Panc1 (cell line): ENCODE data around the gene TMEM141. TPM values are rescaled to one million over a fixed set of nuclear protein-coding genes. Genes with fewer than 3 reads are reported as not detected.
A peak's percentile ranks its signal among the peaks of the same experiment; 100 is the strongest.
"Not testable (repeated sequence)": the region's sequence is repeated elsewhere in the genome, so short reads cannot be mapped to it uniquely, and the experiment has no call there.

ENCODE experiments used
- ATAC-seq: fragments of 200-7000 bp; cut with Tn5 transposase; 2 replicates; pipeline ENCODE4 v1.9.1; 2020; ENCODE audit warnings: mild to moderate bottlenecking, moderate library complexity
- BruUV-seq: library from RNA; stranded (reverse); fragments of 400-500 nt; replicated peaks from 2 replicates; lab custom pipeline; 2021; lab: Mats Ljungman, UMichigan
- CTCF ChIA-PET: fragments of 300-600 bp; sonication (Branson Sonifier 250); formaldehyde crosslinking; loops from one replicate; lab custom pipeline; 2022; ENCODE audit warnings: antibody characterized with exemption; lab: Charles Lee
- POLR2A ChIA-PET: fragments of 300-600 bp; sonication (Branson Sonifier 250); formaldehyde crosslinking; loops from one replicate; lab custom pipeline; 2022; ENCODE audit warnings: antibody characterized with exemption; lab: Charles Lee
- DNase-seq: peaks from one replicate; pipeline ENCODE4 v3.0.0-alpha.2; 2010; ENCODE audit warnings: low read depth, low spot score
- H3K27ac ChIP-seq: 2 replicates; pipeline ENCODE4 v1.5.1; 2011; ENCODE audit warnings: mild to moderate bottlenecking, low read length, inconsistent platforms
- H3K27me3 ChIP-seq: fragments of 200-500 bp; sonication (Bioruptor generic); 2 replicates; pipeline ENCODE4 v1.6.0; 2014; ENCODE audit warnings: low read length, inconsistent platforms; ENCODE audit not compliant: control insufficient read depth, insufficient read depth
- H3K36me3 ChIP-seq: fragments of 200-500 bp; sonication (Bioruptor generic); 2 replicates; pipeline ENCODE4 v1.5.1; 2014; ENCODE audit warnings: inconsistent platforms, mild to moderate bottlenecking, low read length, moderate library complexity; ENCODE audit not compliant: control insufficient read depth, insufficient read depth
- H3K4me1 ChIP-seq: 2 replicates; pipeline ENCODE4 v1.5.1; 2011; ENCODE audit warnings: inconsistent platforms, mild to moderate bottlenecking, low read length, moderate library complexity; ENCODE audit not compliant: control insufficient read depth, insufficient read depth
- H3K4me3 ChIP-seq, 2 experiments: 2 replicates each; pipeline ENCODE4 v1.5.1; 2011 to 2012; ENCODE audit warnings: low read depth in 2 of 2, low read length in 2 of 2, mild to moderate bottlenecking in 2 of 2, inconsistent platforms in 1 of 2, moderate library complexity in 1 of 2
- H3K9me3 ChIP-seq: fragments of 200-500 bp; sonication (Bioruptor generic); 2 replicates; pipeline ENCODE4 v1.5.1; 2014; ENCODE audit warnings: low read depth, mild to moderate bottlenecking, inconsistent platforms, low read length, moderate library complexity; ENCODE audit not compliant: control insufficient read depth, insufficient read depth
- CTCF ChIP-seq: fragments of 450-650 bp; IDR thresholded peaks from 2 replicates; pipeline ENCODE4 v1.5.1; 2017; ENCODE audit warnings: mild to moderate bottlenecking
- POLR2AphosphoS5 ChIP-seq: IDR thresholded peaks from 2 replicates; pipeline ENCODE4 v1.6.1; 2012; ENCODE audit warnings: mild to moderate bottlenecking, low read depth, low read length, moderate library complexity
- REST ChIP-seq, 2 experiments: IDR thresholded peaks; 2 replicates each; pipeline ENCODE4 v1.6.1; 2011 to 2012; ENCODE audit warnings: low read depth in 2 of 2, control low read depth in 1 of 2, low read length in 1 of 2, mild to moderate bottlenecking in 1 of 2, moderate library complexity in 1 of 2; ENCODE audit not compliant: insufficient read depth in 1 of 2
- SIN3A ChIP-seq: IDR thresholded peaks from 2 replicates; pipeline ENCODE4 v1.6.1; 2012; ENCODE audit warnings: low read depth, mild to moderate bottlenecking, low read length, moderate library complexity, borderline replicate concordance; ENCODE audit not compliant: insufficient read depth
- TCF7L2 ChIP-seq: IDR thresholded peaks from 2 replicates; pipeline ENCODE4 v1.6.1; 2011; ENCODE audit warnings: mild to moderate bottlenecking, low read depth, low read length, inconsistent platforms
- in situ Hi-C: cut with HindIII; loops from 2 replicates; pipeline ENCODE4 v1.10.0; 2016; ENCODE audit warnings: low sequenced_read_pairs, low pct_unique_long_range_greater_than_20kb
- intact Hi-C: fragments of 100-400 bp; cut with micrococcal nuclease; formaldehyde crosslinking; loops from one replicate; pipeline ENCODE4 v1.10.0; 2022; ENCODE audit not compliant: unreplicated experiment
- total RNA-seq: library from RNA; stranded (reverse); gene quantifications from one replicate; pipeline ENCODE4 v1.2.1, GENCODE V29; 2021; ENCODE audit not compliant: unreplicated experiment

The TMEM141 gene
- total RNA-seq, 1 experiment from 2014 or later, result 53.5 TPM

- H3K4me1 ChIP-seq, H3K27ac ChIP-seq, POLR2A ChIA-PET, in situ Hi-C loops, H3K27me3 ChIP-seq, intact Hi-C loops, H3K4me3 ChIP-seq, CTCF ChIA-PET, BruUV-seq, H3K36me3 ChIP-seq, H3K9me3 ChIP-seq, DNase-seq: not testable (repeated sequence)
- peak; percentile 84 for TF ChIP-seq CTCF
- peak; percentile 85 for ATAC-seq
Measured at GRCh38 chr9:136760834-136761544, 30.2 kb upstream of the TMEM141 start.

DNA sequence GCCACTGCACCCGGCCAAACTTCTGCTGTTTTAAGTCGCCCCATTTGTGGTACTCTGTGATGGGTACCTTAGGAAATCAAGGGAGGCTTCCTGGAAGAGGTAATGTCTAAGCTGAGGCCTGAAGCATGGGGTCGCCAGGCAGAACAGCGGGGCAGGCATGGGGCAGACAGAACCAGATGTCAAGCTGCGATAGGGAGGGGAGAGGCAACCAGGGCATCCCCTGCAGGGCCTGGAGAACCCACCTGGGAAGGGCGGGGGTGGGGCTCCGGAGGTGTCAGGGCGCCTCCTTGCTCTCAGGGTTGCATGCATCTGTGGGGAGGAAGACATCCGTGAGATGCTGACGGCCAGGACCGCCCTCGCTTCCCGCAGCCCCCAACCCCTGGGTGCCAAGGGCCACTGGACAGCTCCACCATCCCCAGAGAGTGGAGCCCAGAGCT is 29.6 kb upstream of the TMEM141 start:
- H3K4me3 ChIP-seq, result no peak overlapping the region
- H3K27ac ChIP-seq, result no peak overlapping the region
- ATAC-seq (no peak), DNase-seq (no peak)
- peaks cover 3% of the 10 kb centered on the region; the same call in 1 of the 2 replicates for H3K4me1 ChIP-seq
- H3K27me3 ChIP-seq, result no peaks in the 10 kb centered on the region
- no peaks in the 10 kb centered on the region for H3K9me3 ChIP-seq
- TF ChIP-seq SIN3A (no peak), REST (IDR thresholded peaks at IDR 0.05; ENCODE audit: insufficient read depth in 1 of 2, low read depth in 2 of 2, low read length in 1 of 2) (no peak), TCF7L2 (no peak), CTCF (no peak), POLR2AphosphoS5 (no peak)
- no TSS peak for BruUV-seq
- ChIA-PET POLR2A (no interaction called here), CTCF (no interaction called here)
- no peaks in the 10 kb centered on the region for H3K36me3 ChIP-seq
- in situ Hi-C loops (no loop called here), intact Hi-C loops (no loop called here)
